SK-N-SH treated with all-trans-retinoic acid at 6 μM for 48 hours (cell line): ENCODE measurements around the gene GSTA1.
"Not testable (repeated sequence)": the region's sequence is repeated elsewhere in the genome, so short reads cannot be mapped to it uniquely, and the experiment has no call there.

Experiments
- ATAC-seq: fragments of 200-7000 bp; cut with Tn5 transposase; 3 replicates; pipeline ENCODE4 v1.9.1; 2020; ENCODE audit warnings: mild to moderate bottlenecking, moderate library complexity
- ARNTL ChIP-seq: fragments of 450-650 bp; formaldehyde crosslinking; IDR thresholded peaks from 2 replicates; pipeline ENCODE4 v1.5.0; 2020; ENCODE audit warnings: low read depth, mild to moderate bottlenecking, moderate library complexity, borderline replicate concordance
- CSDC2 ChIP-seq: fragments of 250-450 bp; sonication (Bioruptor Pico); IDR thresholded peaks from 2 replicates; pipeline ENCODE4 v1.5.0; 2020; ENCODE audit warnings: mild to moderate bottlenecking, moderate library complexity
- ESRRG ChIP-seq: fragments of 250-450 bp; sonication (Bioruptor Pico); IDR thresholded peaks from 2 replicates; pipeline ENCODE4 v1.6.1; 2021; ENCODE audit warnings: mild to moderate bottlenecking
- ISL1 ChIP-seq: fragments of 250-450 bp; sonication (Bioruptor Pico); IDR thresholded peaks from 2 replicates; pipeline ENCODE4 v2.1.2; 2022; ENCODE audit warnings: mild to moderate bottlenecking, moderate library complexity
- OSR1 ChIP-seq: fragments of 250-450 bp; sonication (Bioruptor Pico); IDR thresholded peaks from 2 replicates; pipeline ENCODE4 v1.8.0; 2022; ENCODE audit warnings: moderate library complexity, mild to moderate bottlenecking, inconsistent platforms
- SNAI2 ChIP-seq: fragments of 250-450 bp; sonication (Bioruptor Pico); IDR thresholded peaks from 2 replicates; pipeline ENCODE4 v1.5.0; 2020; ENCODE audit warnings: mild to moderate bottlenecking, moderate library complexity
- TOX ChIP-seq: fragments of 250-450 bp; sonication (Bioruptor Pico); IDR thresholded peaks from 2 replicates; pipeline ENCODE4 v1.8.0; 2021; ENCODE audit warnings: mild to moderate bottlenecking, moderate library complexity, borderline replicate concordance
- ZC3H10 ChIP-seq: fragments of 250-450 bp; sonication (Bioruptor Pico); IDR thresholded peaks from 2 replicates; pipeline ENCODE4 v1.5.1; 2021; ENCODE audit warnings: mild to moderate bottlenecking, moderate library complexity
- ZFP3 ChIP-seq: fragments of 250-450 bp; sonication (Bioruptor Pico); IDR thresholded peaks from 2 replicates; pipeline ENCODE4 v1.5.0; 2020; ENCODE audit warnings: mild to moderate bottlenecking, moderate library complexity
- ZNF565 ChIP-seq: fragments of 450-650 bp; formaldehyde crosslinking; conservative IDR thresholded peaks from 2 replicates; pipeline ENCODE4 v1.5.0; 2020; ENCODE audit warnings: low read depth, mild to moderate bottlenecking, moderate library complexity
- ZNF70 ChIP-seq: fragments of 450-650 bp; formaldehyde crosslinking; IDR thresholded peaks from 2 replicates; pipeline ENCODE4 v1.5.0; 2020; ENCODE audit warnings: mild to moderate bottlenecking, moderate library complexity
- ZNF8 ChIP-seq: fragments of 450-650 bp; formaldehyde crosslinking; IDR thresholded peaks from 2 replicates; pipeline ENCODE4 v1.5.0; 2020; ENCODE audit warnings: mild to moderate bottlenecking, moderate library complexity
- TF ChIP-seq, protein P1 (sequence below): fragments of 250-450 bp; sonication (Bioruptor Pico); IDR thresholded peaks from 2 replicates; pipeline ENCODE4 v1.8.0; 2021; ENCODE audit warnings: low read depth, mild to moderate bottlenecking, moderate library complexity, borderline replicate concordance
- TF ChIP-seq, protein P2 (sequence below): fragments of 250-450 bp; sonication (Bioruptor Pico); IDR thresholded peaks from 2 replicates; pipeline ENCODE4 v1.5.1; 2021; ENCODE audit warnings: mild to moderate bottlenecking, moderate library complexity
- TF ChIP-seq, protein P3 (sequence below): fragments of 250-450 bp; sonication (Bioruptor Pico); IDR thresholded peaks from 2 replicates; pipeline ENCODE4 v1.5.0; 2020; ENCODE audit warnings: mild to moderate bottlenecking, moderate library complexity

GSTA1 gene

GRCh38 chr6:52786249-52786956 is 17.2 kb downstream of the GSTA1 start (continued):
- TF ChIP-seq ZFP3 (CRISPR knock-in tag) (no peak), ARNTL (CRISPR knock-in tag) (no peak)
- TF ChIP-seq, all 23 proteins: peak for 0

GRCh38 chr6:52782696-52783274 is 20.8 kb downstream of the GSTA1 start:
- not testable (repeated sequence) for ATAC-seq

DNA sequence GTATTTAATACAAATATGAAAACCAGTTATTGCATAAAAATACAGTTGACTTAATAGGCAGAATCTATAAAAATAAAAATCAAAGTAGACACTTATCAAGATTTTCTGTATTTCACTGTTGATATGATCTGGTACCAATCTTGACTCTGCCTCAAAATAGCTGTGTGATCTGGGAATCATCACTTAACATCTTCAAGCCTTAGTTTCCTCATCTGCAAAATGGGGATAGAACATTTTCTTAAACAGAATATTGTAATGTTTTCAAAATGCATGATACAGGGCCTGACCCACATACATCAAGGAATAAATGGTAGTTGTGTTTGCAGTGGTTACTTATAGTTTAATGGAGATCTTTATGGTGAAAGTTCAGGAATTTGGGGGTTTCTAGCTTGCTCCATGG is 21.4 kb downstream of the GSTA1 start:
- ATAC-seq, result not testable (repeated sequence)

DNA sequence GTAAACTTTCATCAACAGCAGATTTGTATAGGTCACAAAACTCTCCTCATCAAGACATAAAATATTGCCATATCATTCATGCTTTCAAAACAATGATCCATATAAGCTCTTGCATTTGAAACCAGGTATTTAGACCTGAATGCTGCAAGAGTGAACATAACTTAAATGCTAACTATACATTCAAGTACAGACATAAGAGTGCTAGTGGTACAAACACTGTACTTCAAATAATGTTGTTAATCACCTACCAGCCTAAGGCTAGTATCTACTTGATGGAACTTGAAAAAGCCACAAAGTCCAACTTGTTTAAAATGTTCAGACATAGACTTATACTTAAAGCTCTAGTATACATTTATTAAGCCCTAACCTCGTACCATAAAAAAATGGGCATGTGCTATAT is 24.4 kb downstream of the GSTA1 start:
- no peak for ATAC-seq

GRCh38 chr6:52776711-52777351 is 26.8 kb downstream of the GSTA1 start:
- ATAC-seq, result not testable (repeated sequence)

More for the DNA sequence above, 24.4 kb downstream of the GSTA1 start:
- TF ChIP-seq SNAI2 (no peak), TOX (CRISPR knock-in tag) (no peak), ZNF8 (CRISPR knock-in tag) (no peak), OSR1 (CRISPR knock-in tag) (no peak), ISL1 (CRISPR knock-in tag) (no peak), ZC3H10 (CRISPR knock-in tag) (no peak), ZNF70 (no peak), ARNTL (CRISPR knock-in tag) (no peak), ESRRG (CRISPR knock-in tag) (no peak), ZNF565 (CRISPR knock-in tag) (no peak), CSDC2 (no peak), ZFP3 (CRISPR knock-in tag) (no peak)
- TF ChIP-seq, protein P1, sequence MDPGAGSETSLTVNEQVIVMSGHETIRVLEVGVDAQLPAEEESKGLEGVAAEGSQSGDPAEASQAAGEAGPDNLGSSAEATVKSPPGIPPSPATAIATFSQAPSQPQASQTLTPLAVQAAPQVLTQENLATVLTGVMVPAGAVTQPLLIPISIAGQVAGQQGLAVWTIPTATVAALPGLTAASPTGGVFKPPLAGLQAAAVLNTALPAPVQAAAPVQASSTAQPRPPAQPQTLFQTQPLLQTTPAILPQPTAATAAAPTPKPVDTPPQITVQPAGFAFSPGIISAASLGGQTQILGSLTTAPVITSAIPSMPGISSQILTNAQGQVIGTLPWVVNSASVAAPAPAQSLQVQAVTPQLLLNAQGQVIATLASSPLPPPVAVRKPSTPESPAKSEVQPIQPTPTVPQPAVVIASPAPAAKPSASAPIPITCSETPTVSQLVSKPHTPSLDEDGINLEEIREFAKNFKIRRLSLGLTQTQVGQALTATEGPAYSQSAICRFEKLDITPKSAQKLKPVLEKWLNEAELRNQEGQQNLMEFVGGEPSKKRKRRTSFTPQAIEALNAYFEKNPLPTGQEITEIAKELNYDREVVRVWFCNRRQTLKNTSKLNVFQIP (CRISPR knock-in tag), result no peak
- TF ChIP-seq, protein P2, sequence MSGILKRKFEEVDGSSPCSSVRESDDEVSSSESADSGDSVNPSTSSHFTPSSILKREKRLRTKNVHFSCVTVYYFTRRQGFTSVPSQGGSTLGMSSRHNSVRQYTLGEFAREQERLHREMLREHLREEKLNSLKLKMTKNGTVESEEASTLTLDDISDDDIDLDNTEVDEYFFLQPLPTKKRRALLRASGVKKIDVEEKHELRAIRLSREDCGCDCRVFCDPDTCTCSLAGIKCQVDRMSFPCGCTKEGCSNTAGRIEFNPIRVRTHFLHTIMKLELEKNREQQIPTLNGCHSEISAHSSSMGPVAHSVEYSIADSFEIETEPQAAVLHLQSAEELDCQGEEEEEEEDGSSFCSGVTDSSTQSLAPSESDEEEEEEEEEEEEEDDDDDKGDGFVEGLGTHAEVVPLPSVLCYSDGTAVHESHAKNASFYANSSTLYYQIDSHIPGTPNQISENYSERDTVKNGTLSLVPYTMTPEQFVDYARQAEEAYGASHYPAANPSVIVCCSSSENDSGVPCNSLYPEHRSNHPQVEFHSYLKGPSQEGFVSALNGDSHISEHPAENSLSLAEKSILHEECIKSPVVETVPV (CRISPR knock-in tag), result no peak
- TF ChIP-seq, protein P3, sequence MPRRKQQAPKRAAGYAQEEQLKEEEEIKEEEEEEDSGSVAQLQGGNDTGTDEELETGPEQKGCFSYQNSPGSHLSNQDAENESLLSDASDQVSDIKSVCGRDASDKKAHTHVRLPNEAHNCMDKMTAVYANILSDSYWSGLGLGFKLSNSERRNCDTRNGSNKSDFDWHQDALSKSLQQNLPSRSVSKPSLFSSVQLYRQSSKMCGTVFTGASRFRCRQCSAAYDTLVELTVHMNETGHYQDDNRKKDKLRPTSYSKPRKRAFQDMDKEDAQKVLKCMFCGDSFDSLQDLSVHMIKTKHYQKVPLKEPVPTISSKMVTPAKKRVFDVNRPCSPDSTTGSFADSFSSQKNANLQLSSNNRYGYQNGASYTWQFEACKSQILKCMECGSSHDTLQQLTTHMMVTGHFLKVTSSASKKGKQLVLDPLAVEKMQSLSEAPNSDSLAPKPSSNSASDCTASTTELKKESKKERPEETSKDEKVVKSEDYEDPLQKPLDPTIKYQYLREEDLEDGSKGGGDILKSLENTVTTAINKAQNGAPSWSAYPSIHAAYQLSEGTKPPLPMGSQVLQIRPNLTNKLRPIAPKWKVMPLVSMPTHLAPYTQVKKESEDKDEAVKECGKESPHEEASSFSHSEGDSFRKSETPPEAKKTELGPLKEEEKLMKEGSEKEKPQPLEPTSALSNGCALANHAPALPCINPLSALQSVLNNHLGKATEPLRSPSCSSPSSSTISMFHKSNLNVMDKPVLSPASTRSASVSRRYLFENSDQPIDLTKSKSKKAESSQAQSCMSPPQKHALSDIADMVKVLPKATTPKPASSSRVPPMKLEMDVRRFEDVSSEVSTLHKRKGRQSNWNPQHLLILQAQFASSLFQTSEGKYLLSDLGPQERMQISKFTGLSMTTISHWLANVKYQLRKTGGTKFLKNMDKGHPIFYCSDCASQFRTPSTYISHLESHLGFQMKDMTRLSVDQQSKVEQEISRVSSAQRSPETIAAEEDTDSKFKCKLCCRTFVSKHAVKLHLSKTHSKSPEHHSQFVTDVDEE (CRISPR knock-in tag), result no peak

DNA sequence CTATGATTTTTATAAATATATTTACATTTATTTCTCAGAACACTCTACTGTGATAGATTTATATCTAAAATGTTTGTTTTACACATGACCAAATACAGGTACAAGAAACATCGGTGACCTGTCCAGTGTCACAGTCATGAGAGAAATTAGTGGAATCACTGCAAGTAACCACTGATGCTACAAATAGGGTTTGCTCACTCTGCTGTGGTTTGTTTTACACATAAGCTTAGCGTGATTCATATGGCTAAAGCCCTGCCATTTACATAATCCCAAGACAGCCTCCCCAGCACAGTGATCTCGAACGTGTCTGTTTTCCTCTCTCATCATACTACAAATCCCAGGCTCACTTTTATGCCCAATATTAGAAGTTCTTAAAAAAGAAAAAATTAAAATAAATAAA is 34.2 kb downstream of the GSTA1 start:
- not testable (repeated sequence) for ATAC-seq

DNA sequence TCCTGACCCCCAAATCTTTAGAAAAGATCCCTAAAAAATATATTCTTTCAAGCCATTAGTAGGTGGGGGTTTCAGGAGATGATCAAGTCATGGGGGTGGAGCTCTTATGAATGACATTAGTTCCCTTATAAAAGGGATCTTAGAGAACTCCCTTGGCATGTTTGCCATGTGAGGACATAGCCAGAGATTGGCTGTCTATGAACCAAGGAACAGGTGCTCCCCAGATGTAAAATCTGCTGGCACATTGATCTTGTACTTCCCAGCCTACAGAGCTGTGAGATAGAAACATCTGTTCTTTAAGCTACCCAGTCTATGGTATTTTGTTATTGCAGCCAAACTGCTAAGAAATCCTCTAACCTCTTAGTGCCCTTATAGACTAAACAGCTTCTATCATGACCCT is 36.0 kb downstream of the GSTA1 start:
- ATAC-seq, result not testable (repeated sequence)

DNA sequence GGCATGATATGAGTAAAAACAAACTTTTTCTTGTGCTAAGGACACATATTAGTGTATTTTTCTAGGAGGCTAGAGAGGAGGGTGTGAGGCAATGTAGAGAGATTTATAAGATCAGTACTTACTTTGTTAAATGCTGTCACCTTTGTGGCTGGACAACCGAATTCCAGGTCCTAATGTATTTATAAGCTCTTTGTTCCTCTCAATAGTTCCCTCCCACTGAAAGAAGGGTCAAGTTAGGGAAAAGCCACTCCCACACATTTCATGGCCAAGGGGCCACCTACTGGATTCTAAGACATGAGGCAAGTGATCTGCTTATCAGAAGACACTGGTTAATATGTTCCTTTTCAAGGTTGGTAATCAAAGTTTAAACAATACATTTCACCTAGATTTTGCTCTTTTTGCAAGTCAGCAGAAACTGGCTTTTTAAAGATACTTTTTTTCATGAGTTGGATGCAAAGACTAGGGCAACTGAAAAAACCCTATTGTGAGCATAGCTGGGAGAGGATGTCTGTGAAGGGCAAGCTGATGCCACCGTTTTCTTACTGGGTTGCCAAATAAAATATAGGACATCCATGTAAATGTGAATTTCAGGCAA is 40.2 kb downstream of the GSTA1 start, which contains the start of gene GSTA2:
Gene GSTA2, minus strand, starts transcription at position 154 of the 595 bp plus-strand sequence. CDS start 5,528 bp downstream, outside the sequence.
- not testable (repeated sequence) for ATAC-seq

GRCh38 chr6:52761673-52762491 is 41.7 kb downstream of the GSTA1 start:
- not testable (repeated sequence) for ATAC-seq
